ENCODE measurements around the gene VAMP4. TPM values are rescaled to one million over a fixed set of nuclear protein-coding genes. Genes with fewer than 3 reads are reported as not detected.

The VAMP4 gene
- total RNA-seq, 1 donor from 2014 or later: 7.4 TPM

GRCh38 chr1:171787686-171788480, 46.0 kb upstream of the VAMP4 start:
- Histone ChIP-seq H3K9me3 (ENCODE audit: insufficient read depth, low read depth, low read length) (no peaks in the 10 kb centered on the region), H3K27ac (ENCODE audit: low read depth, low read length) (peak overlapping the region; percentile 46), H3K9ac (ENCODE audit: low read length) (no peak overlapping the region), H3K36me3 (ENCODE audit: insufficient read depth, low read length) (peaks cover 39% of the 10 kb centered on the region), H3K27me3 (ENCODE audit: insufficient read depth, low read length) (no peaks in the 10 kb centered on the region), H3K4me3 (ENCODE audit: insufficient read depth, low read depth, low read length) (no peak overlapping the region), H3K79me2 (ENCODE audit: insufficient read depth, low read length) (peaks cover 62% of the 10 kb centered on the region), H3K4me1 (ENCODE audit: insufficient read depth, low read length) (peaks cover 5% of the 10 kb centered on the region), H2AFZ (ENCODE audit: low read depth, low read length) (no peak overlapping the region), H3K4me2 (ENCODE audit: low read length) (no peak overlapping the region), H4K20me1 (ENCODE audit: insufficient read depth, low read length) (peaks cover 8% of the 10 kb centered on the region)
- no peak overlapping the region for H3K4me3 Mint-ChIP-seq (ENCODE audit: unreplicated experiment)
- H3K27me3 Mint-ChIP-seq (ENCODE audit: low read depth, unreplicated experiment): no peaks in the 10 kb centered on the region
- peaks cover 7% of the 10 kb centered on the region for H3K4me1 Mint-ChIP-seq (ENCODE audit: low read depth, unreplicated experiment)
- FAIRE-seq: no peak
- H3K27ac Mint-ChIP-seq (ENCODE audit: unreplicated experiment): no peak overlapping the region
- DNase-seq (ENCODE audit: low read depth): no peak
- no peaks in the 10 kb centered on the region for H3K9me3 Mint-ChIP-seq (ENCODE audit: unreplicated experiment)
- H3K36me3 Mint-ChIP-seq (ENCODE audit: low read depth, unreplicated experiment): peaks cover 21% of the 10 kb centered on the region
- no peak for TF ChIP-seq EZH2 (IDR thresholded peaks at IDR 0.05; ENCODE audit: insufficient read depth, low read length)
- no peak for TF ChIP-seq CTCF (IDR thresholded peaks at IDR 0.05; ENCODE audit: insufficient read depth, low read depth, low read length)

- no peak overlapping the region for H3K9ac ChIP-seq (ENCODE audit: low read length)
- H3K4me1 ChIP-seq (ENCODE audit: insufficient read depth, low read length): peaks cover 10% of the 10 kb centered on the region
- TF ChIP-seq EZH2 (IDR thresholded peaks at IDR 0.05; ENCODE audit: insufficient read depth, low read length) (no peak), CTCF (IDR thresholded peaks at IDR 0.05; ENCODE audit: insufficient read depth, low read depth, low read length) (no peak)
- H3K9me3 ChIP-seq (ENCODE audit: insufficient read depth, low read depth, low read length): no peaks in the 10 kb centered on the region
- H3K4me1 Mint-ChIP-seq (ENCODE audit: low read depth, unreplicated experiment): peaks cover 7% of the 10 kb centered on the region
- no peak overlapping the region for H3K27ac ChIP-seq (ENCODE audit: low read depth, low read length)
- DNase-seq (ENCODE audit: low read depth) (no peak), FAIRE-seq (no peak)
- no peak overlapping the region for H3K4me2 ChIP-seq (ENCODE audit: low read length)
- H3K36me3 ChIP-seq (ENCODE audit: insufficient read depth, low read length): peaks cover 35% of the 10 kb centered on the region
- H4K20me1 ChIP-seq (ENCODE audit: insufficient read depth, low read length): peaks cover 8% of the 10 kb centered on the region
- peaks cover 70% of the 10 kb centered on the region for H3K79me2 ChIP-seq (ENCODE audit: insufficient read depth, low read length)
- no peak overlapping the region for H3K27ac Mint-ChIP-seq (ENCODE audit: unreplicated experiment)
- H3K27me3 Mint-ChIP-seq (ENCODE audit: low read depth, unreplicated experiment): no peaks in the 10 kb centered on the region
- no peak overlapping the region for H3K4me3 Mint-ChIP-seq (ENCODE audit: unreplicated experiment)
- peaks cover 19% of the 10 kb centered on the region for H3K36me3 Mint-ChIP-seq (ENCODE audit: low read depth, unreplicated experiment)
- no peak overlapping the region for H3K4me3 ChIP-seq (ENCODE audit: insufficient read depth, low read depth, low read length)
- H3K27me3 ChIP-seq (ENCODE audit: insufficient read depth, low read length): no peaks in the 10 kb centered on the region
- no peak overlapping the region for H2AFZ ChIP-seq (ENCODE audit: low read depth, low read length)
- H3K9me3 Mint-ChIP-seq (ENCODE audit: unreplicated experiment): no peaks in the 10 kb centered on the region
Observed at GRCh38 chr1:171786534-171786933, 44.7 kb upstream of the VAMP4 start.

GRCh38 chr1:171785766-171786165, 43.9 kb upstream of the VAMP4 start:
- Histone ChIP-seq H3K4me3 (ENCODE audit: insufficient read depth, low read depth, low read length) (no peak overlapping the region), H3K36me3 (ENCODE audit: insufficient read depth, low read length) (peaks cover 30% of the 10 kb centered on the region), H3K9ac (ENCODE audit: low read length) (no peak overlapping the region), H3K4me2 (ENCODE audit: low read length) (no peak overlapping the region), H3K79me2 (ENCODE audit: insufficient read depth, low read length) (peaks cover 65% of the 10 kb centered on the region), H3K27me3 (ENCODE audit: insufficient read depth, low read length) (no peaks in the 10 kb centered on the region), H4K20me1 (ENCODE audit: insufficient read depth, low read length) (peaks cover 8% of the 10 kb centered on the region), H3K4me1 (ENCODE audit: insufficient read depth, low read length) (peaks cover 10% of the 10 kb centered on the region), H3K9me3 (ENCODE audit: insufficient read depth, low read depth, low read length) (no peaks in the 10 kb centered on the region), H3K27ac (ENCODE audit: low read depth, low read length) (no peak overlapping the region), H2AFZ (ENCODE audit: low read depth, low read length) (no peak overlapping the region)
- H3K9me3 Mint-ChIP-seq (ENCODE audit: unreplicated experiment): no peaks in the 10 kb centered on the region
- H3K36me3 Mint-ChIP-seq (ENCODE audit: low read depth, unreplicated experiment): peaks cover 19% of the 10 kb centered on the region
- DNase-seq (ENCODE audit: low read depth) (no peak), FAIRE-seq (no peak)
- no peak overlapping the region for H3K27ac Mint-ChIP-seq (ENCODE audit: unreplicated experiment)
- no peaks in the 10 kb centered on the region for H3K27me3 Mint-ChIP-seq (ENCODE audit: low read depth, unreplicated experiment)
- H3K4me1 Mint-ChIP-seq (ENCODE audit: low read depth, unreplicated experiment): peaks cover 7% of the 10 kb centered on the region
- TF ChIP-seq EZH2 (IDR thresholded peaks at IDR 0.05; ENCODE audit: insufficient read depth, low read length): no peak
- no peak for TF ChIP-seq CTCF (IDR thresholded peaks at IDR 0.05; ENCODE audit: insufficient read depth, low read depth, low read length)
- no peak overlapping the region for H3K4me3 Mint-ChIP-seq (ENCODE audit: unreplicated experiment)
